ENCODE data around the gene CDC14A.

CDC14A gene

DNA sequence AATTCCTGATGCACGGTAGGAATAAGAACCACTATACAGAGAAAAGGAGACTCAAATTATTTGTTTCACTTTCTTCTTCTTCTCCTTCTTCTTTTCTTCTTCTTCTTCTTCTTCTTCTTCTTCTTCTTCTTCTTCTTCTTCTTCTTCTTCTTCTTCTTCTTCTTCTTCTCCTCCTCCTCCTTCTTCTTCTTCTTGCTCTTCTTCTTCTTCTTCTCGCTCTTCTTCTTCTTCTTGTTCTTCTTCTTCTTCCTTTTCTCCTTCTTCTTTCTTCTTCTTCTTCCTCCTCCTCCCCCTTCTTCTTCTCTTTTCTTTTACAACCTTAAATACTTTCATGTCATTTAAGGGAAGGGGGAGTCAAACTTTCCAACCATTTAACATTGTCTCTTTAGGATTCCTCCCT is 174.6 kb downstream of the CDC14A start:
- Histone ChIP-seq H3K9ac (ENCODE audit: low read length) (no peak overlapping the region), H3K27ac (ENCODE audit: low read depth, low read length, poor library complexity, severe bottlenecking) (no peak overlapping the region), H3K9me2 (ENCODE audit: low read depth, low read length) (no peaks in the 10 kb centered on the region), H3K79me2 (ENCODE audit: insufficient read depth, low read length) (no peaks in the 10 kb centered on the region), H2AFZ (ENCODE audit: low read length) (no peak overlapping the region), H3K4me2 (ENCODE audit: low read length) (no peak overlapping the region), H3K36me3 (ENCODE audit: insufficient read depth, low read length) (no peaks in the 10 kb centered on the region), H4K20me1 (ENCODE audit: insufficient read depth, low read length) (no peaks in the 10 kb centered on the region), H3K4me3 (ENCODE audit: low read depth, low read length, poor library complexity, severe bottlenecking) (no peak overlapping the region), H3K27me3 (ENCODE audit: insufficient read depth, low read length) (no peaks in the 10 kb centered on the region), H3K9me3 (ENCODE audit: low read length) (no peaks in the 10 kb centered on the region), H3K4me1 (ENCODE audit: insufficient read depth, low read length, severe bottlenecking) (no peaks in the 10 kb centered on the region), H3F3A (ENCODE audit: insufficient read depth, low read length) (no peaks in the 10 kb centered on the region)
- TF ChIP-seq EZH2 (IDR thresholded peaks at IDR 0.05; ENCODE audit: borderline replicate concordance, low read length) (no peak), CTCF (IDR thresholded peaks at IDR 0.05; ENCODE audit: low read length) (no peak)

- Histone ChIP-seq H3F3A (ENCODE audit: insufficient read depth, low read length) (no peaks in the 10 kb centered on the region), H2AFZ (ENCODE audit: low read length) (no peak overlapping the region), H3K27ac (ENCODE audit: low read depth, low read length, poor library complexity, severe bottlenecking) (no peak overlapping the region), H3K9me3 (ENCODE audit: low read length) (no peaks in the 10 kb centered on the region), H3K4me2 (ENCODE audit: low read length) (no peak overlapping the region), H3K27me3 (ENCODE audit: insufficient read depth, low read length) (no peaks in the 10 kb centered on the region), H3K4me1 (ENCODE audit: insufficient read depth, low read length, severe bottlenecking) (no peaks in the 10 kb centered on the region), H3K36me3 (ENCODE audit: insufficient read depth, low read length) (no peaks in the 10 kb centered on the region), H3K79me2 (ENCODE audit: insufficient read depth, low read length) (no peaks in the 10 kb centered on the region), H3K4me3 (ENCODE audit: low read depth, low read length, poor library complexity, severe bottlenecking) (no peak overlapping the region), H3K9me2 (ENCODE audit: low read depth, low read length) (no peaks in the 10 kb centered on the region), H3K9ac (ENCODE audit: low read length) (no peak overlapping the region), H4K20me1 (ENCODE audit: insufficient read depth, low read length) (no peaks in the 10 kb centered on the region)
- TF ChIP-seq EZH2 (IDR thresholded peaks at IDR 0.05; ENCODE audit: borderline replicate concordance, low read length) (no peak), CTCF (IDR thresholded peaks at IDR 0.05; ENCODE audit: low read length) (no peak)
Measured at GRCh38 chr1:100528871-100529270, 176.6 kb downstream of the CDC14A start.

DNA sequence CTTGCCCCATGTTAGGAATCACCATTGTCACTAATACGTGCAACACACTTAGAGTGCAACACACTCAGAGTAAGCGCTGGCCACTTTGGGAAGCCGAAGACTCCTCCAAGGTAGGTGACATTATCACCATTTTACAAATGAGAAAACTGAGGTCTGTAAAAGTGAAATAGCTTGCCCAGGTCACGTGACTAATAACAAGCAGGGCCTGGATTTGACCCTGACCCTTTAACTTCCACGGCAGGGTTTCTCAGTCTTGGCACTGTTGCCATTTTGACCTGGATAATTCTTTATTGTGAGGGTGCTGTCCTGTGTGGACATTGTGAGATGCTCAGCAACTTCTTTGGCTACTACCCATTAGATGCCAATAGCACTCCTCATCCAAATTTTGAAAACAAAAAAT is 177.8 kb downstream of the CDC14A start:
- no peak for TF ChIP-seq EZH2 (IDR thresholded peaks at IDR 0.05; ENCODE audit: borderline replicate concordance, low read length)
- no peak for TF ChIP-seq CTCF (IDR thresholded peaks at IDR 0.05; ENCODE audit: low read length)
- Histone ChIP-seq H3K4me1 (ENCODE audit: insufficient read depth, low read length, severe bottlenecking) (no peaks in the 10 kb centered on the region), H4K20me1 (ENCODE audit: insufficient read depth, low read length) (no peaks in the 10 kb centered on the region), H3K9ac (ENCODE audit: low read length) (no peak overlapping the region), H3K79me2 (ENCODE audit: insufficient read depth, low read length) (no peaks in the 10 kb centered on the region), H3K27me3 (ENCODE audit: insufficient read depth, low read length) (no peaks in the 10 kb centered on the region), H3F3A (ENCODE audit: insufficient read depth, low read length) (no peaks in the 10 kb centered on the region), H3K9me3 (ENCODE audit: low read length) (no peaks in the 10 kb centered on the region), H3K4me2 (ENCODE audit: low read length) (no peak overlapping the region), H3K27ac (ENCODE audit: low read depth, low read length, poor library complexity, severe bottlenecking) (no peak overlapping the region), H3K9me2 (ENCODE audit: low read depth, low read length) (no peaks in the 10 kb centered on the region), H3K36me3 (ENCODE audit: insufficient read depth, low read length) (no peaks in the 10 kb centered on the region), H2AFZ (ENCODE audit: low read length) (no peak overlapping the region), H3K4me3 (ENCODE audit: low read depth, low read length, poor library complexity, severe bottlenecking) (no peak overlapping the region)
